HG02938 (cell line): ENCODE results near the gene RFC4.
"Not testable (repeated sequence)": the region's sequence is repeated elsewhere in the genome, so short reads cannot be mapped to it uniquely, and the experiment has no call there.

Source experiments
- ATAC-seq: cut with Tn5 transposase; IDR thresholded peaks from one replicate; pipeline ENCODE4 v1.9.1; 2021; ENCODE audit warnings: mild to moderate bottlenecking, moderate library complexity; ENCODE audit not compliant: unreplicated experiment

RFC4 gene

GRCh38 chr3:186825294-186825821 lies 19.1 kb upstream of the RFC4 start:
- ATAC-seq, result no peak

GRCh38 chr3:186824430-186825139 lies 18.3 kb upstream of the RFC4 start:
- no peak for ATAC-seq

GRCh38 chr3:186823386-186823785 lies 17.1 kb upstream of the RFC4 start:
- ATAC-seq, result no peak

GRCh38 chr3:186822388-186822759 lies 16.1 kb upstream of the RFC4 start:
- not testable (repeated sequence) for ATAC-seq

- no peak for ATAC-seq
These were observed 15.4 kb upstream of the RFC4 start for GRCh38 chr3:186821429-186822387.

GRCh38 chr3:186818956-186819355 lies 12.7 kb upstream of the RFC4 start:
- no peak for ATAC-seq

- no peak for ATAC-seq
These were observed 12.2 kb upstream of the RFC4 start for GRCh38 chr3:186818516-186818915.

GRCh38 chr3:186815435-186815834 lies 9.2 kb upstream of the RFC4 start:
- ATAC-seq, result no peak

- no peak for ATAC-seq
These were observed 7.8 kb upstream of the RFC4 start for GRCh38 chr3:186814100-186814499.

- ATAC-seq, result not testable (repeated sequence)
These were observed 5.0 kb upstream of the RFC4 start for GRCh38 chr3:186811313-186811712.

- no peak for ATAC-seq
These were observed 4.2 kb upstream of the RFC4 start for GRCh38 chr3:186810336-186810996.

- no peak for ATAC-seq
These were observed 949 bp upstream of the RFC4 start for GRCh38 chr3:186807231-186807630.

- ATAC-seq, result not testable (repeated sequence)
These were observed 2.8 kb downstream of the RFC4 start for GRCh38 chr3:186803447-186803846.

GRCh38 chr3:186802701-186803100 lies 3.6 kb downstream of the RFC4 start:
- no peak for ATAC-seq

- no peak for ATAC-seq
These were observed 6.0 kb downstream of the RFC4 start for GRCh38 chr3:186800285-186800684.

- ATAC-seq, result no peak
These were observed 7.9 kb downstream of the RFC4 start for GRCh38 chr3:186798239-186798874.

- no peak for ATAC-seq
These were observed 15.9 kb downstream of the RFC4 start for GRCh38 chr3:186790261-186790981.

GRCh38 chr3:186789554-186790260 lies 16.6 kb downstream of the RFC4 start:
- no peak for ATAC-seq
